T-helper 17 cell (primary cell): ENCODE results near the gene SAP30. TPM values are rescaled to one million over a fixed set of nuclear protein-coding genes. Genes with fewer than 3 reads are reported as not detected.

Experiments used
- ATAC-seq: fragments of 150-1000 bp; cut with Tn5 transposase; 2 replicates; pipeline ENCODE4 v1.10.0; 2021; ENCODE audit warnings: mild to moderate bottlenecking, moderate library complexity
- DNase-seq, 3 donors: peaks; one replicate each; pipeline versions ENCODE4 v3.0.0 to v3.0.0-alpha.2; 2020 to 2021
- H3K9me3 ChIP-seq: one replicate; pipeline ENCODE4 v1.7.0; 2013; ENCODE audit warnings: low read length, mild to moderate bottlenecking; ENCODE audit not compliant: control insufficient read depth, poor library complexity, severe bottlenecking
- H3K27ac Mint-ChIP-seq: one replicate; pipeline ENCODE4 v1.8.0; 2022; ENCODE audit warnings: mild to moderate bottlenecking, moderate library complexity, mixed read lengths
- H3K27me3 Mint-ChIP-seq: one replicate; pipeline ENCODE4 v1.8.0; 2022; ENCODE audit warnings: mixed read lengths
- H3K36me3 Mint-ChIP-seq: one replicate; pipeline ENCODE4 v1.8.0; 2022; ENCODE audit warnings: low read depth, mixed read lengths
- H3K4me1 Mint-ChIP-seq: one replicate; pipeline ENCODE4 v1.8.0; 2022; ENCODE audit warnings: mild to moderate bottlenecking, mixed read lengths
- H3K4me3 Mint-ChIP-seq: one replicate; pipeline ENCODE4 v1.8.0; 2022; ENCODE audit warnings: mild to moderate bottlenecking, moderate library complexity, mixed read lengths
- total RNA-seq, 4 donors: library from RNA in 2 of 4; stranded (reverse) in 2 of 4; gene quantifications; one replicate each; pipeline ENCODE4 v1.2.3 and lab custom pipeline; 2022 to 2026

The SAP30 gene
- total RNA-seq, 2 donors from 2014 or later = 4.0 to 5.3 TPM

GRCh38 chr4:173380987-173381386, 10.2 kb downstream of the SAP30 start:
- H3K27me3 Mint-ChIP-seq = no peaks in the 10 kb centered on the region
- no peak for DNase-seq
- ATAC-seq = no peak
- no peaks in the 10 kb centered on the region for H3K9me3 ChIP-seq
- no peak overlapping the region for H3K27ac Mint-ChIP-seq
- H3K36me3 Mint-ChIP-seq = no peaks in the 10 kb centered on the region
- no peaks in the 10 kb centered on the region for H3K4me1 Mint-ChIP-seq
- H3K4me3 Mint-ChIP-seq = no peak overlapping the region

DNA sequence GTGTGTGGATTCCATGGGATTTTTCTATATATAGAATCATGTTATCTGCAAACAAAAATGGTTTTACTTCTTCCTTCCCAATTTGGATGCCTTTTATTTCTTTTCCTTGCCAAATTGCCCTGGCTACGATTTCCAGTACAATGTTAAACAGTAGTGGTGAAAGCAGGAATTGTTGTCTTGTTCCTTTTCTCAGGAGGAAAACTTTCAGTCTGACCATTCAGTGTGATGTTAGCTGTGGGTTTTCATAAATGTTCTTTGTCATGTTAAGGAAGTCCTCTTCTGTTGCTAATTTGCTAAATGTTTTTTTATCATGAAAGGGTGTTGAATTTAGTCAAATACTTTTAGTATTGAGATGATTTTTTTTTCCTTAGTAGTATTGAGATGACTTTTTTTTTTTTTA, 10.9 kb downstream of the SAP30 start:
- Mint-ChIP-seq H3K4me1 (no peaks in the 10 kb centered on the region), H3K27ac (no peak overlapping the region), H3K4me3 (no peak overlapping the region), H3K27me3 (no peaks in the 10 kb centered on the region), H3K36me3 (no peaks in the 10 kb centered on the region)
- no peak for ATAC-seq
- no peaks in the 10 kb centered on the region for H3K9me3 ChIP-seq
- no peak for DNase-seq

- no peak for ATAC-seq
- H3K4me1 Mint-ChIP-seq = no peaks in the 10 kb centered on the region
- DNase-seq = no peak
- H3K4me3 Mint-ChIP-seq = no peak overlapping the region
- H3K27ac Mint-ChIP-seq = no peak overlapping the region
- H3K9me3 ChIP-seq = no peaks in the 10 kb centered on the region
- H3K27me3 Mint-ChIP-seq = no peaks in the 10 kb centered on the region
- H3K36me3 Mint-ChIP-seq = no peaks in the 10 kb centered on the region
Observed at GRCh38 chr4:173382349-173382748, 11.6 kb downstream of the SAP30 start.

GRCh38 chr4:173386751-173387150, 16.0 kb downstream of the SAP30 start:
- Mint-ChIP-seq H3K36me3 (no peaks in the 10 kb centered on the region), H3K4me1 (peaks cover 2% of the 10 kb centered on the region), H3K27me3 (no peaks in the 10 kb centered on the region), H3K4me3 (no peak overlapping the region), H3K27ac (no peak overlapping the region)
- DNase-seq (no peak), ATAC-seq (no peak)
- H3K9me3 ChIP-seq = no peaks in the 10 kb centered on the region

DNA sequence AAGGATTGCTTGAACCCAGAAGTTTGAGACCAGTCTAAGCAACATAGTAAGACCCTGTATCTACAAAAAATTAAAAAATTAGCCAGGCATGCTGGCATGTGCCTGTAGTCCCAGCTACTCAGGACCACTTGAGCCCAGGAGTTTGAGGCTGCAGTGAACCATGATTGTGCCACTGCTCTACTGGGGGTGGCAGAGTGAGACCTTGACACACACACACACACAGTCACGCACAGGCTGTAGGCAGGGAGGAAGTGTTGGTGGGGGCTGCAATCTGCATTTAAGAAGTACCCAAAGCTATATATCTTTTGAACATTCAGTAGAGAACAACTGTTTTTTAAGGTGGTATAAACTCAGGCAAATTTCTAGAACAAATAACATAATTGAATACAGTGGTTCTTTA, 20.9 kb downstream of the SAP30 start:
- Mint-ChIP-seq H3K27me3 (no peaks in the 10 kb centered on the region), H3K36me3 (peaks cover 10% of the 10 kb centered on the region), H3K4me3 (no peak overlapping the region), H3K27ac (no peak overlapping the region), H3K4me1 (peaks cover 2% of the 10 kb centered on the region)
- no peak for ATAC-seq
- DNase-seq = no peak
- no peaks in the 10 kb centered on the region for H3K9me3 ChIP-seq

DNA sequence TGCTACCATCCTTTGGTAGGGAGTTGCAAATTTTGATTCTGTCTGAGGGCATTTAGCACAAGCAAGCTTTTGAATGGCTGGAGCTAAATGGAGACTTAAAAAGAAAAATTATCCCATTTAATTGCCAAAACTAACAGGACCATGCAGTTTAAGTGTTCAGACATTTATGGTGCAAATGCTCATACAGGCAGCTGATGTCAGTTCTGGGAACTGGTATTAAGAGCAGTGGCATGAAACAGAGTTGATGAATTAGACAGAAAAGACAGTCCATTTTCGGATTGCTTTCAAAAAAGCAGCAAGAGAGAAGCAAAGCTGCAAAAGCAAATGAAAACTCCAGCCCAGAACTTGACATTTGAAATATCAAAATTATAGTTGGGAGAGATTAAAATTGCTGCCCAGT, 26.9 kb downstream of the SAP30 start:
- DNase-seq = no peak
- H3K9me3 ChIP-seq = no peaks in the 10 kb centered on the region
- H3K27ac Mint-ChIP-seq = no peak overlapping the region
- peaks cover 10% of the 10 kb centered on the region for H3K36me3 Mint-ChIP-seq
- peaks cover 3% of the 10 kb centered on the region for H3K4me1 Mint-ChIP-seq
- no peak for ATAC-seq
- H3K27me3 Mint-ChIP-seq = no peaks in the 10 kb centered on the region
- H3K4me3 Mint-ChIP-seq = no peak overlapping the region

GRCh38 chr4:173398220-173398619, 27.5 kb downstream of the SAP30 start:
- DNase-seq (no peak), ATAC-seq (no peak)
- no peaks in the 10 kb centered on the region for H3K27me3 Mint-ChIP-seq
- H3K36me3 Mint-ChIP-seq = peaks cover 10% of the 10 kb centered on the region
- peaks cover 3% of the 10 kb centered on the region for H3K4me1 Mint-ChIP-seq
- H3K27ac Mint-ChIP-seq = no peak overlapping the region
- no peaks in the 10 kb centered on the region for H3K9me3 ChIP-seq
- H3K4me3 Mint-ChIP-seq = no peak overlapping the region

GRCh38 chr4:173398779-173399415, 28.1 kb downstream of the SAP30 start, which contains the start of gene SCRG1:
Gene SCRG1 (minus strand): TSS chr4:173399116. CDS start chr4:173391414, 7,702 bp downstream.
- H3K27ac Mint-ChIP-seq = no peak within 1 kb of the TSS

DNA sequence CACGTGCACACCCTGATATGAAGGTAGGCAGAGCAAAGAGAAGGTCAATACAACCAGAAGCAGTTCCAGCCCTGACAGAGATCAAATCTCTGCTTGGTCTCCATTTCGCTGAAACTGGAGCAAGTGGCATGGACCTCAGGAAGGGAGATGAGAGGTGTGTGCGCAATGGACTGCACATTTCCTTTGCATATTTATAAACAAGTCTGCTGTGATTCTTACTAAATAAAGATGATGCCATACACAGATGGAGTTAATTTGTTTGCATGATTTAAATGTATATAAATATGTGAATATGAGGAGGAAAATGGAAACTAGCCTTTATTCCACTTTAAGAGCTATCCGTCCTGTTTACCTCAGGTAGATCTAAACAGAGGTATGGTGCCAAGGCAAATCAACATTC, 30.3 kb downstream of the SAP30 start:
- Mint-ChIP-seq H3K36me3 (peaks cover 6% of the 10 kb centered on the region), H3K4me1 (peaks cover 10% of the 10 kb centered on the region), H3K27me3 (peaks cover 5% of the 10 kb centered on the region), H3K27ac (no peak overlapping the region), H3K4me3 (no peak overlapping the region)
- DNase-seq = no peak
- no peaks in the 10 kb centered on the region for H3K9me3 ChIP-seq
- ATAC-seq = no peak

More at GRCh38 chr4:173398779-173399415, 28.1 kb downstream of the SAP30 start, which contains the start of gene SCRG1:
- H3K4me1 Mint-ChIP-seq = peaks cover 3% of the 10 kb centered on the region
- DNase-seq (no peak), ATAC-seq (no peak)
- no peak within 1 kb of the TSS for H3K4me3 Mint-ChIP-seq
- H3K36me3 Mint-ChIP-seq = peaks cover 10% of the 10 kb centered on the region
- H3K9me3 ChIP-seq = no peaks in the 10 kb centered on the region
- no peaks in the 10 kb centered on the region for H3K27me3 Mint-ChIP-seq

- Mint-ChIP-seq H3K27me3 (peaks cover 6% of the 10 kb centered on the region), H3K4me3 (no peak overlapping the region), H3K36me3 (peaks cover 5% of the 10 kb centered on the region), H3K27ac (no peak overlapping the region), H3K4me1 (peaks cover 11% of the 10 kb centered on the region)
- ATAC-seq (no peak), DNase-seq (no peak)
- H3K9me3 ChIP-seq = no peaks in the 10 kb centered on the region
Observed at GRCh38 chr4:173403051-173403450, 32.3 kb downstream of the SAP30 start.

- H3K9me3 ChIP-seq = no peaks in the 10 kb centered on the region
- H3K4me1 Mint-ChIP-seq = peaks cover 11% of the 10 kb centered on the region
- peaks cover 6% of the 10 kb centered on the region for H3K27me3 Mint-ChIP-seq
- DNase-seq (no peak), ATAC-seq (no peak)
- H3K27ac Mint-ChIP-seq = no peak overlapping the region
- peaks cover 5% of the 10 kb centered on the region for H3K36me3 Mint-ChIP-seq
- no peak overlapping the region for H3K4me3 Mint-ChIP-seq
Observed at GRCh38 chr4:173404296-173404865, 33.6 kb downstream of the SAP30 start.

- H3K9me3 ChIP-seq = no peaks in the 10 kb centered on the region
- Mint-ChIP-seq H3K36me3 (peaks cover 5% of the 10 kb centered on the region), H3K27me3 (peaks cover 6% of the 10 kb centered on the region), H3K4me3 (no peak overlapping the region), H3K4me1 (peaks cover 11% of the 10 kb centered on the region), H3K27ac (no peak overlapping the region)
- DNase-seq (no peak), ATAC-seq (no peak)
Observed at GRCh38 chr4:173405840-173406606, 35.3 kb downstream of the SAP30 start.

DNA sequence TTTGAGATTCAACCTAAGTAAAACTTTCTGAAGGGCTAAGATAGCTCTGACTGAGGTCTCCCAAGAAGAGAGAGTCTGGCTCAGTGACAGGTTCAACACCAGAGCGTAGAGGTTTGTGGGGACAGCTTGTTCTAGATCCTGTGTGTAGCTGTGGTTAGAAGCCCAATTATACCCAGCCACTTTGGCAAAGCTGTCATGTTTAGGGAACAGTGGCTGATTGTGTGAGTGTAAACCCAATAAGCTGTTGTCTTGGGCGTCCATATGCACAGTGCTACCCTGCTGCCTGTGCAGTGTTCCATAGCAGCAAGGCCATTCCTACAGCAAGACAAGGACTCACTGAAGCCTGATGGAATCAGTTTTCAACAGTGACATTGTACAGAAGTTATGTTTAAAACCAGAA, 39.3 kb downstream of the SAP30 start:
- H3K27me3 Mint-ChIP-seq = peaks cover 6% of the 10 kb centered on the region
- ATAC-seq (no peak), DNase-seq (no peak)
- H3K4me1 Mint-ChIP-seq = peaks cover 7% of the 10 kb centered on the region
- H3K36me3 Mint-ChIP-seq = peaks cover 3% of the 10 kb centered on the region
- no peak overlapping the region for H3K4me3 Mint-ChIP-seq
- no peaks in the 10 kb centered on the region for H3K9me3 ChIP-seq
- no peak overlapping the region for H3K27ac Mint-ChIP-seq
